Choroid plexus epithelial cell (primary cell): ENCODE measurements around the gene KRTAP4-8.
A peak's percentile ranks its signal among the peaks of the same experiment; 100 is the strongest.
"Not testable (repeated sequence)": the region's sequence is repeated elsewhere in the genome, so short reads cannot be mapped to it uniquely, and the experiment has no call there.

Source experiments
- DNase-seq: peaks from one replicate; pipeline ENCODE4 v3.0.0-alpha.2; 2010; ENCODE audit warnings: low read depth
- H3K4me3 ChIP-seq: 2 replicates; pipeline ENCODE4 v1.5.1; 2011; ENCODE audit warnings: low read depth, mild to moderate bottlenecking, control low read depth, low read length, moderate library complexity
- CTCF ChIP-seq: conservative IDR thresholded peaks from 2 replicates; pipeline ENCODE4 v1.5.1; 2011; ENCODE audit warnings: low read depth, mild to moderate bottlenecking, control low read depth, inconsistent platforms, low read length, moderate library complexity

Gene KRTAP4-8

GRCh38 chr17:41065829-41066624, 31.9 kb downstream of the KRTAP4-8 start, which contains the start of gene KRTAP2-4:
Gene KRTAP2-4 (minus strand): TSS chr17:41065879. CDS start chr17:41065845, 34 bp downstream.
- TF ChIP-seq CTCF, result no peak
- H3K4me3 ChIP-seq, result no peak within 1 kb of the TSS
- DNase-seq, result peak; percentile 85

- DNase-seq, H3K4me3 ChIP-seq: not testable (repeated sequence)
Observed at GRCh38 chr17:41065016-41065689, 32.8 kb downstream of the KRTAP4-8 start.

GRCh38 chr17:41064301-41064700, 33.6 kb downstream of the KRTAP4-8 start:
- no peak for TF ChIP-seq CTCF
- H3K4me3 ChIP-seq, result no peak overlapping the region
- no peak for DNase-seq

- TF ChIP-seq CTCF, result no peak
Observed at GRCh38 chr17:41063449-41063848, 34.5 kb downstream of the KRTAP4-8 start.

GRCh38 chr17:41061964-41062363, 36.0 kb downstream of the KRTAP4-8 start:
- DNase-seq, result peak; percentile 93
- no peak for TF ChIP-seq CTCF

More at GRCh38 chr17:41063449-41063848, 34.5 kb downstream of the KRTAP4-8 start:
- no peak for DNase-seq
- no peak overlapping the region for H3K4me3 ChIP-seq

GRCh38 chr17:41060052-41060604, 37.8 kb downstream of the KRTAP4-8 start, which contains the start of gene KRTAP2-3:
Gene KRTAP2-3 (minus strand): TSS chr17:41060114. CDS start chr17:41060050, 64 bp downstream.
- DNase-seq, result peak; percentile 84
- TF ChIP-seq CTCF, result no peak
- no peak within 1 kb of the TSS for H3K4me3 ChIP-seq

More at GRCh38 chr17:41061964-41062363, 36.0 kb downstream of the KRTAP4-8 start:
- H3K4me3 ChIP-seq, result no peak overlapping the region

- not testable (repeated sequence) for H3K4me3 ChIP-seq
- DNase-seq, result peak; percentile 81
Observed at GRCh38 chr17:41059276-41060051, 38.5 kb downstream of the KRTAP4-8 start.
